Activated naive CD8-positive, alpha-beta T cell treated with anti-CD3 and anti-CD28 coated beads, Interleukin-2, amount 50 U/mL, for 16 hours (primary cell): Measurements from ENCODE around the gene ZNF410.

Experiments
- DNase-seq: peaks from one replicate; pipeline ENCODE4 v3.0.0-alpha.2; 2020; ENCODE audit warnings: low read depth, low spot score

The ZNF410 gene

GRCh38 chr14:73949752-73950734 is 63.4 kb downstream of the ZNF410 start, which contains the start of the genes COQ6 and FAM161B:
TSS of gene COQ6 (plus strand) at chr14:73950302. CDS start at chr14:73950333, 31 bp downstream.
TSS of gene FAM161B (minus strand) at chr14:73950094. CDS start at chr14:73950026, 68 bp downstream.
- peak; percentile 86 for DNase-seq

GRCh38 chr14:73953731-73954130 is 67.1 kb downstream of the ZNF410 start:
- DNase-seq: no peak

DNA sequence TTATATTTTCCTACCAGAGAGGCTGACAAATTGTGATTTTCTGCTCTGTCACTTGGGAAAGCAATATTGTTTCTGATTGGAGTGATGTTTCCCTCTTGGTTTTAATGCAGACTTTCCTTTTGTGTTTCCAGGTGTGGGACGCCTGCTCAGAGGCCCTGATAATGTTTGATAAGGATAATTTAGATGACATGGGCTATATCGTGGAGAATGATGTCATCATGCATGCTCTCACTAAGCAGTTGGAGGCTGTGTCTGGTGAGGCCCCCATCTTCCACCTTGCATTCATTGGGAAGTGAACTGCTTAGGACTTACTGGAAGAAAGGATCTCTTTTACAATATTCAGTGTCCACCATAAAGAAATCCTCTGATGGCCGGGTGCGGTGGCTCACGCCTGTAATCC is 69.0 kb downstream of the ZNF410 start:
- DNase-seq: no peak

DNA sequence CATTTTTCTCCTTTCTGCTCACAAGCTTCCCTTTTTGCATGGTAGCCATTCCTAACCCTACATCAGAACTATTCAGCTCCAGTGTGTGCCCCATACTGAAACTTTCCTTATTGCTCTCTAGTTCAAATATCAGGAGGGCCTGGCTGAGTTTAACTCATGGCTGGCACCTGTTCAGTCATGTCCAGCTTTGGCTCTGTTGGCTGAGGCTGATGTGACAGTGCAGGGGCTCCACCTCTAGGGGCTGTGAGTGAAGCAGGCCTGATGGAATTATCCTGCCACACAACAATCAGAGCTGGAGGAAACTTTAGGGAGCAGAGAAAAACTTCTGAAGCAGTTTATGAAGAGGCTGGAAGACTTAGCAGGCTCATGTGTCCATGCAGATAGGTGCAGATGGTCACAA is 71.9 kb downstream of the ZNF410 start:
- DNase-seq: no peak

GRCh38 chr14:73961192-73961591 is 74.5 kb downstream of the ZNF410 start:
- DNase-seq: no peak

DNA sequence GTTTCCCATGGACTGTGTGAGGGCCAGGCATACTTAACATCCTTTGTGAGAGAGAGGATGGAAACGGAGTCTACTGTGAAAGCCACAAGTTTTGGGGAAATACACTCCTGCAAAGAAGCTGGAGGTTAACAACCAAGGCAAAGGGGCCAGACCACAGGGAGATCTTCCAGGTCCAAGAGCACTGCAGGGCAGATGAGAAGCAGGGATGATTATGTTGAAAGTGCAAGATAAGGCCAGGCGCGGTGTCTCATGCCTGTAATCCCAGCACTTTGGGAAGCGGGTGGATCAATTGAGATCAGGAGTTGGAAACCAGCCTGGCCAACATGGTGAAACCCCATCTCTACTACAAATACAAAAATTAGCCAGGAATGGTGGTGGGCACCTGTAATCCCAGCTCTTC is 78.6 kb downstream of the ZNF410 start:
- no peak for DNase-seq

DNA sequence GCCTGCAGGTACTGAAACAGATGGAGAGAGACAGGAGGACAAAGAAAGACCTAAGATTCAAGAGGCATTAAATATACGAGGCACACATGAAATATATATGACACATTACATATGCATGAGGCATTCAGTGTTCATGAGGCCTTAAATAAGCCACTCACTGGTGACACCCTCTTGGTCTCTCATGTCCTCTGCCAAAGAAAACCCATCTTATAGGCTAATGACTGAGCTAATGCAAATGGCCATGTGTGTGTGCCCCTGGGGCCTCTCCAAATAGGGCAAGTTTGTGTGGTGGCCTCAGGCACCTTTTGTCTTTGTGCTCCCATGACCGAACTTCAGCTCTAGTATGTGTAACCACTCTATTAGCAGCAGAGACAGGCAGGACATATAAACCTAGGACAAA is 82.2 kb downstream of the ZNF410 start:
- DNase-seq: no peak

GRCh38 chr14:73973497-73973896 is 86.8 kb downstream of the ZNF410 start:
- DNase-seq: no peak

GRCh38 chr14:73976125-73976524 is 89.5 kb downstream of the ZNF410 start:
- no peak for DNase-seq

- DNase-seq: no peak
Observed at GRCh38 chr14:73977896-73978295, 91.2 kb downstream of the ZNF410 start.
